SK-N-SH treated with all-trans-retinoic acid at 6 μM for 48 hours (cell line): ENCODE data around the gene CFAP20DC.
"Not testable (repeated sequence)": the region's sequence is repeated elsewhere in the genome, so short reads cannot be mapped to it uniquely, and the experiment has no call there.

ENCODE experiments used
- ARNTL ChIP-seq: fragments of 450-650 bp; formaldehyde crosslinking; IDR thresholded peaks from 2 replicates; pipeline ENCODE4 v1.5.0; 2020; ENCODE audit warnings: low read depth, mild to moderate bottlenecking, moderate library complexity, borderline replicate concordance
- BACH2 ChIP-seq: fragments of 250-450 bp; sonication (Bioruptor Pico); IDR thresholded peaks from 2 replicates; pipeline ENCODE4 v1.9.0; 2021; ENCODE audit warnings: mild to moderate bottlenecking, borderline replicate concordance
- CREB5 ChIP-seq: fragments of 250-450 bp; sonication (Bioruptor Pico); IDR thresholded peaks from 2 replicates; pipeline ENCODE4 v1.5.1; 2020; ENCODE audit warnings: low read depth, mild to moderate bottlenecking, moderate library complexity
- GLIS3 ChIP-seq: fragments of 250-450 bp; sonication (Bioruptor Pico); IDR thresholded peaks from 2 replicates; pipeline ENCODE4 v1.5.0; 2020; ENCODE audit warnings: mild to moderate bottlenecking, moderate library complexity
- ISL1 ChIP-seq: fragments of 250-450 bp; sonication (Bioruptor Pico); IDR thresholded peaks from 2 replicates; pipeline ENCODE4 v2.1.2; 2022; ENCODE audit warnings: mild to moderate bottlenecking, moderate library complexity
- RARB ChIP-seq: fragments of 250-450 bp; sonication (Bioruptor Pico); IDR thresholded peaks from 2 replicates; pipeline ENCODE4 v1.8.0; 2021; ENCODE audit warnings: mild to moderate bottlenecking, moderate library complexity
- TOX ChIP-seq: fragments of 250-450 bp; sonication (Bioruptor Pico); IDR thresholded peaks from 2 replicates; pipeline ENCODE4 v1.8.0; 2021; ENCODE audit warnings: mild to moderate bottlenecking, moderate library complexity, borderline replicate concordance
- ZC3H10 ChIP-seq: fragments of 250-450 bp; sonication (Bioruptor Pico); IDR thresholded peaks from 2 replicates; pipeline ENCODE4 v1.5.1; 2021; ENCODE audit warnings: mild to moderate bottlenecking, moderate library complexity
- ZFP30 ChIP-seq: fragments of 450-650 bp; formaldehyde crosslinking; IDR thresholded peaks from 2 replicates; pipeline ENCODE4 v1.5.0; 2022; ENCODE audit warnings: mild to moderate bottlenecking, moderate library complexity
- ZNF565 ChIP-seq: fragments of 450-650 bp; formaldehyde crosslinking; conservative IDR thresholded peaks from 2 replicates; pipeline ENCODE4 v1.5.0; 2020; ENCODE audit warnings: low read depth, mild to moderate bottlenecking, moderate library complexity
- TF ChIP-seq, protein P1 (sequence below): fragments of 250-450 bp; sonication (Bioruptor Pico); IDR thresholded peaks from 2 replicates; pipeline ENCODE4 v1.8.0; 2020; ENCODE audit warnings: mild to moderate bottlenecking, moderate library complexity, borderline replicate concordance
- TF ChIP-seq, protein P2 (sequence below): fragments of 250-450 bp; sonication (Bioruptor Pico); IDR thresholded peaks from 2 replicates; pipeline ENCODE4 v1.5.1; 2021; ENCODE audit warnings: mild to moderate bottlenecking, moderate library complexity

GRCh38 chr3:58806551-58807244 lies 243.1 kb downstream of the CFAP20DC start:
- not testable (repeated sequence) for TF ChIP-seq CREB5; BACH2 (CRISPR knock-in tag); TOX (CRISPR knock-in tag); GLIS3 (CRISPR knock-in tag); ISL1; ARNTL (CRISPR knock-in tag); ZNF565 (CRISPR knock-in tag); ZC3H10 (CRISPR knock-in tag); RARB (CRISPR knock-in tag); ZFP30 (CRISPR knock-in tag)
- TF ChIP-seq, protein P1, sequence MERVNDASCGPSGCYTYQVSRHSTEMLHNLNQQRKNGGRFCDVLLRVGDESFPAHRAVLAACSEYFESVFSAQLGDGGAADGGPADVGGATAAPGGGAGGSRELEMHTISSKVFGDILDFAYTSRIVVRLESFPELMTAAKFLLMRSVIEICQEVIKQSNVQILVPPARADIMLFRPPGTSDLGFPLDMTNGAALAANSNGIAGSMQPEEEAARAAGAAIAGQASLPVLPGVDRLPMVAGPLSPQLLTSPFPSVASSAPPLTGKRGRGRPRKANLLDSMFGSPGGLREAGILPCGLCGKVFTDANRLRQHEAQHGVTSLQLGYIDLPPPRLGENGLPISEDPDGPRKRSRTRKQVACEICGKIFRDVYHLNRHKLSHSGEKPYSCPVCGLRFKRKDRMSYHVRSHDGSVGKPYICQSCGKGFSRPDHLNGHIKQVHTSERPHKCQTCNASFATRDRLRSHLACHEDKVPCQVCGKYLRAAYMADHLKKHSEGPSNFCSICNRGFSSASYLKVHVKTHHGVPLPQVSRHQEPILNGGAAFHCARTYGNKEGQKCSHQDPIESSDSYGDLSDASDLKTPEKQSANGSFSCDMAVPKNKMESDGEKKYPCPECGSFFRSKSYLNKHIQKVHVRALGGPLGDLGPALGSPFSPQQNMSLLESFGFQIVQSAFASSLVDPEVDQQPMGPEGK (CRISPR knock-in tag) = not testable (repeated sequence)
- TF ChIP-seq, protein P2, sequence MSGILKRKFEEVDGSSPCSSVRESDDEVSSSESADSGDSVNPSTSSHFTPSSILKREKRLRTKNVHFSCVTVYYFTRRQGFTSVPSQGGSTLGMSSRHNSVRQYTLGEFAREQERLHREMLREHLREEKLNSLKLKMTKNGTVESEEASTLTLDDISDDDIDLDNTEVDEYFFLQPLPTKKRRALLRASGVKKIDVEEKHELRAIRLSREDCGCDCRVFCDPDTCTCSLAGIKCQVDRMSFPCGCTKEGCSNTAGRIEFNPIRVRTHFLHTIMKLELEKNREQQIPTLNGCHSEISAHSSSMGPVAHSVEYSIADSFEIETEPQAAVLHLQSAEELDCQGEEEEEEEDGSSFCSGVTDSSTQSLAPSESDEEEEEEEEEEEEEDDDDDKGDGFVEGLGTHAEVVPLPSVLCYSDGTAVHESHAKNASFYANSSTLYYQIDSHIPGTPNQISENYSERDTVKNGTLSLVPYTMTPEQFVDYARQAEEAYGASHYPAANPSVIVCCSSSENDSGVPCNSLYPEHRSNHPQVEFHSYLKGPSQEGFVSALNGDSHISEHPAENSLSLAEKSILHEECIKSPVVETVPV (CRISPR knock-in tag) = not testable (repeated sequence)
